ENCODE measurements around the gene SH3PXD2B. TPM values are rescaled to one million over a fixed set of nuclear protein-coding genes. Genes with fewer than 3 reads are reported as not detected.

Gene SH3PXD2B
- total RNA-seq, 2 experiments from 2014 or later, result 0.10 TPM; not detected in 1

- intact Hi-C loops (cut with micrococcal nuclease; ENCODE audit: unreplicated experiment), result no loop called here
- CTCF ChIA-PET (ENCODE audit: unreplicated experiment), result no interaction called here
- Histone ChIP-seq H3K4me2 (ENCODE audit: low read length) (no peak overlapping the region), H3K27ac (ENCODE audit: low read depth, low read length, poor library complexity, severe bottlenecking) (no peak overlapping the region), H3K9me3 (ENCODE audit: low read length) (no peaks in the 10 kb centered on the region), H3K9me2 (ENCODE audit: insufficient read depth, low read length) (no peaks in the 10 kb centered on the region), H2AFZ (ENCODE audit: low read length) (no peak overlapping the region), H3K79me2 (ENCODE audit: insufficient read depth, low read depth, low read length) (no peaks in the 10 kb centered on the region), H4K20me1 (ENCODE audit: insufficient read depth, low read length) (no peaks in the 10 kb centered on the region), H3K4me1 (ENCODE audit: insufficient read depth, low read length, poor library complexity, severe bottlenecking) (no peaks in the 10 kb centered on the region), H3K4me3 (ENCODE audit: low read depth, low read length, poor library complexity, severe bottlenecking) (no peak overlapping the region), H3K36me3 (ENCODE audit: insufficient read depth, low read length) (no peaks in the 10 kb centered on the region)
- no peak for DNase-seq (ENCODE audit: low spot score)
- BruUV-seq (replicated peaks), result no TSS peak
- TF ChIP-seq CTCF (conservative IDR thresholded peaks at IDR 0.05; ENCODE audit: low read length), result no peak
- TF ChIP-seq EZH2phosphoT487 (IDR thresholded peaks at IDR 0.05; ENCODE audit: borderline replicate concordance, low read depth, low read length), result no peak
- POLR2A ChIA-PET, result interaction anchor here (0.6 kb wide), 1 partner anchor 35 kb away, joined by 3 read pairs; no protein-coding TSS in a partner anchor
Observed at GRCh38 chr5:172437445-172438318, 16.6 kb downstream of the SH3PXD2B start.

- ChIA-PET POLR2A (interaction anchor here (0.6 kb wide), 2 partner anchors 718 to 783 kb away, joined by 3 read pairs; no protein-coding TSS in a partner anchor), CTCF (ENCODE audit: unreplicated experiment) (interaction anchor here (0.6 kb wide), 1 partner anchor 689 kb away, joined by 3 read pairs; no protein-coding TSS in a partner anchor)
- DNase-seq (ENCODE audit: low spot score), result no peak
- BruUV-seq (replicated peaks), result no TSS peak
- H2AFZ ChIP-seq (ENCODE audit: low read length), result no peak overlapping the region
- H3K4me1 ChIP-seq (ENCODE audit: insufficient read depth, low read length, poor library complexity, severe bottlenecking), result no peaks in the 10 kb centered on the region
- TF ChIP-seq EZH2phosphoT487 (IDR thresholded peaks at IDR 0.05; ENCODE audit: borderline replicate concordance, low read depth, low read length) (no peak), CTCF (conservative IDR thresholded peaks at IDR 0.05; ENCODE audit: low read length) (no peak)
- H4K20me1 ChIP-seq (ENCODE audit: insufficient read depth, low read length), result no peaks in the 10 kb centered on the region
- H3K4me3 ChIP-seq (ENCODE audit: low read depth, low read length, poor library complexity, severe bottlenecking), result no peak overlapping the region
- no peak overlapping the region for H3K4me2 ChIP-seq (ENCODE audit: low read length)
- no peak overlapping the region for H3K27ac ChIP-seq (ENCODE audit: low read depth, low read length, poor library complexity, severe bottlenecking)
- intact Hi-C loops (cut with micrococcal nuclease; ENCODE audit: unreplicated experiment), result no loop called here
- no peaks in the 10 kb centered on the region for H3K9me3 ChIP-seq (ENCODE audit: low read length)
- no peaks in the 10 kb centered on the region for H3K36me3 ChIP-seq (ENCODE audit: insufficient read depth, low read length)
- H3K9me2 ChIP-seq (ENCODE audit: insufficient read depth, low read length), result no peaks in the 10 kb centered on the region
- no peaks in the 10 kb centered on the region for H3K79me2 ChIP-seq (ENCODE audit: insufficient read depth, low read depth, low read length)
Observed at GRCh38 chr5:172436879-172437369, 17.4 kb downstream of the SH3PXD2B start.
